ENCODE measurements around the gene MAOB.
"Not testable (repeated sequence)": the region's sequence is repeated elsewhere in the genome, so short reads cannot be mapped to it uniquely, and the experiment has no call there.

The MAOB gene

DNA sequence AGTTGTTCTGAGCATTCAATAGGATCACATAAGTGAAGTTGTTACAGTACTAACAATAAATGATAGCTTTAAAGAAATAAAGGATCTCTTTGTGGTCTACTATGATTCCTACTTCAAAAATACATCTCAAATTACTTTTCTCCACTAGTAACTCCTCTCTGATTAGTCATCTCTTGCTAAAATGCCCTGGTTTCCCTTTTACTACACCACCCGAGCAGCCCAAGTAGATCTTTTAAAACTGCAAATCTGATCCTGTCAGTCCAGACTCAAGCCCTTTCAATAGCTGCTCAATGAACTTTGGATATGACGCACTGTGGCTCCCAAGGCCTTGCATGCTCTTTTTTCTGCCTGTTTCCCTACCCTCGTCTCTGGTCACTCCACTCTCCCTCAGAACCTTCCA, 128.6 kb downstream of the MAOB start:
- peak in 1 of 5 experiments; percentile 75 for DNase-seq

GRCh38 chrX:43750248-43750676, 132.0 kb downstream of the MAOB start:
- peak in 3 of 5 experiments; percentile 4 to 78 (median 17) for DNase-seq

- DNase-seq = no peak
These were observed 134.8 kb downstream of the MAOB start for GRCh38 chrX:43747476-43747875.

DNA sequence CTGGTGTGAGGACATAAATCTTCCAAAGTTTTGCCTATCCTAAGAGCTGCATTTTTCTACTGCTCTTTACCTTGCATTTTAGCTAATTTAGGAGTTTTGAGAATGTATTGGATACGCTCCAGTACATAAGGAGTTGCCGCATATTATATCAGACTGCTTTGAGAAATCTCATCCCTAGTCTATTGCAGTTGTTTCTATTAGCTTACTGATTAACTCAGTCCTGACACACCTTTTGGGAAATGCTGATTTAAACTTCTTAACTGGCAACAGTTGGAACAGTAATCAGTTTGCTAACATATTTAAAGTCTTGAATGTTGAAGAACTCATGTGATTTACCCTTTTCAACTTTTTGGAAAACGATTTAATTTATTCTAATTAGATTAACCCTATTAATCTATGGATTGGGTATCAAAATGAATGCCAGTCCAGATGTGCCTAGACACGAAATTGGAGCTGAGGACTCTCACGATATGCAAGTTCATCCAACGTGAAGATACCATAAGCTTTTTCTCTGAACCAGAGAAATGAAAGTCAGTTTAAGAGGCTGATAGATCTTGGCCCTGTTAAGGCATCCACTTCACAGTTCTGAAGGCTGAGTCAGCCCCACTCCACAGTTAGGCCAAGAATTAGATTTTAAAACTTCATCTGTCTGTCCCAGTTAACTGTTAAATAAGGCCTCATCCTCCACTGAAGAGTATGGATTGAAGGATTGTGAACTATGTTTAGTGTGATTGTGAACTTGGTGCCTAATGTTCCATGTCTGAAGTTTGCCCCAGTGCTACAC, 136.1 kb downstream of the MAOB start:
- no peak for DNase-seq

DNA sequence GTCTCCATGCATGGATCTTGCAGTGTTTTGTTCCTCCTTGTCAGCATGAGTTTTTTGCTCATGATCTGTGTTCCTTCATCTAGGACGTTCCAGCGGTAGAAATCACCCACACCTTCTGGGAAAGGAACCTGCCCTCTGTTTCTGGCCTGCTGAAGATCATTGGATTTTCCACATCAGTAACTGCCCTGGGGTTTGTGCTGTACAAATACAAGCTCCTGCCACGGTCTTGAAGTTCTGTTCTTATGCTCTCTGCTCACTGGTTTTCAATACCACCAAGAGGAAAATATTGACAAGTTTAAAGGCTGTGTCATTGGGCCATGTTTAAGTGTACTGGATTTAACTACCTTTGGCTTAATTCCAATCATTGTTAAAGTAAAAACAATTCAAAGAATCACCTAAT, 138.0 kb downstream of the MAOB start:
- DNase-seq = no peak

- no peak for DNase-seq
These were observed 139.0 kb downstream of the MAOB start for GRCh38 chrX:43743100-43743822.

- no peak for DNase-seq
These were observed 140.2 kb downstream of the MAOB start for GRCh38 chrX:43741843-43742573.

- no peak for DNase-seq
These were observed 146.3 kb downstream of the MAOB start for GRCh38 chrX:43735957-43736356.

- no peak for DNase-seq
These were observed 146.7 kb downstream of the MAOB start for GRCh38 chrX:43735534-43735933.

- no peak for DNase-seq
These were observed 147.8 kb downstream of the MAOB start for GRCh38 chrX:43734444-43734843.

- DNase-seq = no peak
These were observed 148.6 kb downstream of the MAOB start for GRCh38 chrX:43733699-43734098.

DNA sequence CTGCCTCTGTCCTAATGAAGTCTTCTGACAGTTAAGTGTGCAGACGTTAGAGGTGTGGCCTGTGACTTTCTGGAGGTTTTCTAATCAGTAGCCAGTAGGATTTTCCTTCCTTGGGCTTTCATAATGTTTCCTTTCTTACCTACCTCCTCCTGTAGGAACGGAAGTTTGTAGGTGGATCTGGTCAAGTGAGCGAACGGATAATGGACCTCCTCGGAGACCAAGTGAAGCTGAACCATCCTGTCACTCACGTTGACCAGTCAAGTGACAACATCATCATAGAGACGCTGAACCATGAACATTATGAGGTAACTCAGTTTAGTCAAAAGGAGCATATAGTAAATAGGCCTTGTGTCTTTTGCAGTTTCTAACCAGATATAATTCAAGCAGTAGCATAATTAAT, 151.2 kb downstream of the MAOB start:
- DNase-seq = no peak

DNA sequence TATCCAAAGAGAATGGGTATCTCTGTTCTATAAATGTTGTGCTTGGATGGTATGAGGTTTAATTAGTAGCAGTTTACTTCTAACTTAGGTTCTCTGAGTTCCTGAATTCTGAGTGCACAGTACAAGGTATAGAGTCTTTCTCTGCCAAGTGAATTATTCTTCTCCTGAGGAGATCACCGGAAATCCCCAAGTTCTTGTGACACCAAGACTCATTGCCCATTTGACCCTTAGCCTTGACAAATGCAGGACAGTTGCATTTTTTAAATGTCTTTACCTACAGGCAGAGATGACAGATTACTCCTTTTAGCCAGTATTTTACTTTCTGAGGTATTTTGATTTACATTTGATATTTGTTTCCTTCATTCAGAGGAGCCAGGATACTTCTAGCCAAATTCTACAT, 153.3 kb downstream of the MAOB start:
- DNase-seq = no peak

GRCh38 chrX:43728002-43728401, 154.2 kb downstream of the MAOB start:
- peak in 1 of 5 experiments; percentile 71 for DNase-seq

GRCh38 chrX:43727254-43727653, 155.0 kb downstream of the MAOB start:
- peak in 1 of 5 experiments; percentile 33 for DNase-seq

DNA sequence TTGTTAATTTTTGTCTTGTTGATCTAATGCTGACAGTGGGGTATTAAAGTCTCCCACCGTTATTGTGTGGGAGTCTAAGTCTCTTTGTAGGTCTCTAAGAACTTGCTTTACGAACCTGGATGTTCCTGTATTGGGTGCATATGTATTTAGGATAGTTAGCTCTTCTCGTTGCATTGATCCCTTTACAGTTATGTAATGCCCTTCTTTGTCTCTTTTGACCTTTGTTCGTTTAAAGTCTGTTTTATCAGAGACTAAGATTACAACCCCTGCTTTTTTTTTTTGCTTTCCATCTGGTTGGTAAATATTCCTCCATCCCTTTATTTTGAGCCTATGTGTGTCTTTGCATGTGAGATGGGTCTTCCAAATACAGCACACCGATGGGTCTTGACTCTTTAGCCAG, 157.0 kb downstream of the MAOB start:
- not testable (repeated sequence) for DNase-seq

DNA sequence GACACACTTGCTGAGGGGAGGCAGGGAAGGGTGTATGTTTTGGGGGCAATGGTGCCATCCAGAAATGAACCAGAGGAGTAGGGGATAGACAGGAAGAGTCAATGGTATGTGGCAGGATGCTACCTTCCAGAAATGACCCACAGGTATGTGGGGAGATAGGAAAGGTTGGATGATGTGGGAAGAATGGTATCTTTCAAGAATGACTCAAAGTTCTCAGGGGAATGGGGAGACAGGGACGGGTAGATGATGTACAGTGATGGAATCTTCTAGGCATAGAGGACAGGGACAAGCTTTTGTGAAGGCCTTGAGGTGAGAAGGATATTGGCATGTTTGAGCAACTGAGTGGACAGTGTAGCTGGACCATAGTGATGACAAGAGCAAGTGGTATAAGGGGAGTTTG, 161.3 kb downstream of the MAOB start:
- no peak for DNase-seq

GRCh38 chrX:43720082-43720481, 162.2 kb downstream of the MAOB start:
- no peak for DNase-seq

- DNase-seq = no peak
These were observed 163.3 kb downstream of the MAOB start for GRCh38 chrX:43718956-43719355.

- DNase-seq = no peak
These were observed 163.7 kb downstream of the MAOB start for GRCh38 chrX:43718546-43718945.

DNA sequence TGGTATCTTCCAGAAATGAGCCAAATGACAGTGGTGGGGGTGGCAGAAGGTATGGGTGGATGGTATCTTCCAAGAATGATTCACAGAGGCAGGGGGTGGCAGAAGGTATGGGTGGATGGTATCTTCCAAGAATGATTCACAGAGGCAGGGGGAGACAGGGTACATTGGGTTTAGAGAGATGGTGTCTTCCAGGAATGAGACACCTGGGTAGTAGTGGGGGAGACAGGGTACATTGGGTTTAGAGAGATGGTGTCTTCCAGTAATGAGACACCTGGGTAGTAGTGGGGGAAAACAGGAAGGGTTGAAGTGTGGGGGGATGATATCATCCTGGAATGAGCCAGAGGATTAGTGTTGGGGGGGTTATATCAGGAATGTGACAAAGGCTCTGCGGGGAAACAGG, 164.2 kb downstream of the MAOB start:
- no peak for DNase-seq

- no peak for DNase-seq
These were observed 165.1 kb downstream of the MAOB start for GRCh38 chrX:43717161-43717560.

GRCh38 chrX:43716696-43717095, 165.6 kb downstream of the MAOB start:
- DNase-seq = no peak

Measured in T-helper 2 cell (primary cell).